NCI-H82 treated with DMSO at 0.1 percent for 48 hours (cell line): ENCODE results near the gene DPYSL3.

ENCODE experiments used
- DNase-seq: peaks from one replicate; lab custom pipeline; 2025; ENCODE audit not compliant: unreplicated experiment; lab: John Stamatoyannopoulos, UW

The DPYSL3 gene

DNA sequence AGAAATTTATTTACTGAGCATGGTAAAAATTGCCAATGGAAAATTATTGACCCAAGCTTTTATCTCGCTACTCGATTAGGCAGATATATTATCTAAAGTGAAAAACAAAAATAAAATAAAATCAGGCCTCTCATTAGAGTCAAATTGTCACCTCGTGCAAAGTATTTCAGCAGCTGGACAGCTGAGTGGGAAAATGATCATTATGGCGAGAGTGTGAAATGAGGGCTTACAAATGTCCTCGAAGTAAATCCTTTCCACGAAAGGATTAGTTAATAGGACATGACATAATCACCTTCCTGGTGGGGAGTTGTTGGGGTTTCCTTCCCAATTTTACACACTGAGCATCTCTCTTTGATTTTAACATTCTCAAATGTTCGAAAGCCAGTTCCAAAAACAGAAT lies 5.4 kb upstream of the DPYSL3 start:
- DNase-seq, result peak; percentile 95

DNA sequence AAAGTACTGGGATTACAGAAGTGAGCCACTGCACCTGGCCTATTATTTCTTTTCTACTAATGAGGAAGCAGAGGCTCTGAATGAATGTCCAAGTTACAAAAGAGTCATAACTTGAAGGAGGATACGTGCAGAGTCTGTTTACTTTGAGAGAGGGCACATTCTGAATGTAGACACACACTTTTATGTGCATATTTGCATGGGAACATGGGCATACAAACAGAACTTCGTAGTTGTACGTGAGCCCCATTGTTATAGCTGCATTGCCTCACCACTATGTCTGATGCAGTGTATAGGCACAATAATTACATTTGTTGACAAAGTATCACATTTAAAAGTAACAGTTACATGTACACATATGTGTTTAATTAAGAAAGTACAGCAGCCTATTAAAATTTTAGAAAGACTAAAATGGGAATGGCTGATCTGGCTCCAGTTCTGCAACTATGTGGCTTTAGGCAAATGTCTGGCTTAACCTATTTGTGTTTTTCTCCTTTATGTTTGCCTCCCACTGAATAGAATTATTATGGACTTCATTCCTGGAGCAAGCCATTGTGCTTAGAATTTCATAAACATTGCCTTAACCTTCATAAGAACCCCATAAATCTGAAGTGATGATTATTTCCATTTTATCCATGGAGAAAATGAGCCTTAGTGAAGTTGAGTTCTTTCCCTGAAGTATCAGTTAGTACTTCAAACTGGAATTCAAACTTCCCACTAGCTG lies 3.0 kb upstream of the DPYSL3 start:
- no peak for DNase-seq

DNA sequence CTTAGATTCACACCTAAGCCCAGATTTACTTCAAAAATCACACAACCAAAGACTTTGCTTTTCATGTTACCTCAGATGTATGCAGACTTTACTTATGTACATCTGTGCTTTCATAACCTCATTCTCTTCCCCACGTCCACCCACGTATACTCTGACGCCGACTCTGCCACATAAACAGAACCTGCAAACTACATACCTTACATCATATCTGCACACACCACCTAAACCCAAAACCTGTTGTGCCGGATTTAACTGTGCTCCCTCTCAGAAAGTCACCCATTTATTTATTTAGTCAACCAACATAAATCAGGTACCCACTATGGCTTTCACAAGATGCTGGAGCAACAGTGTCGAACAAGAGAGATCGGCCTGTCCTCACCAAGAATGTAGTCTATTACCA lies 1.0 kb upstream of the DPYSL3 start:
- DNase-seq, result no peak

DNA sequence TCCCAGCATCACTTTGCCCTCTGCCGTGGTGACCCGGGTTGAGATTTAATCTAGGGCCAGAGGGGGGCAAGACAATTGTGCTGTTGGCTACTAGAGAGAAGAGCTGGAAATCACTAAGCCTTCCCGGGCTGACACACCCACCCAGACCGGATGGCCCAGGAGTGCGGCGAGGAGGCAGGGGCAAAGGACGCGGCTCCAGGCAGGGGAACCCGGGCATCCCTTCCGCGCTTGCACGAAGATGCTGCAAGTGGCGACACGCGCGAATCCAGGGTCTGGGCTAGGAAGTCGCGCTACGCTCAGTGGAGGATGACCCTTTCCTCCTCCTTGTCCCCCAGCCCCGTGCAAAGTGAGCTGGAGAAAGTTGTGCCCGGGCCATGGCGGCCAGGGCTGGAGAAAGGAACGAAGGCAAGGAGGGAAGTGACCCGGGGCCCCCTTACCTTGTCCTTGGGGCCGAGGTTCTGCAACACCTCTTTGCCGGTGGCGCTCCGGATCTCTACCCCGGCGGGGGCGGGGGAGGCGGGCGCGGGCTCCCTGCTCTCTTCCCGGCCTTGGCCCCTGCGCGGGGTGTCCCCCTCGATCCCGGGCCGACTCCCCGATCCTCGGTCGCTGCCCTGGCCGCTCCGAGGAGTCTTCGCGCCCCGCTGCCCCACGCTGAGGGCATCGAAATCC lies 693 bp downstream of the DPYSL3 start:
- DNase-seq, result no peak

DNA sequence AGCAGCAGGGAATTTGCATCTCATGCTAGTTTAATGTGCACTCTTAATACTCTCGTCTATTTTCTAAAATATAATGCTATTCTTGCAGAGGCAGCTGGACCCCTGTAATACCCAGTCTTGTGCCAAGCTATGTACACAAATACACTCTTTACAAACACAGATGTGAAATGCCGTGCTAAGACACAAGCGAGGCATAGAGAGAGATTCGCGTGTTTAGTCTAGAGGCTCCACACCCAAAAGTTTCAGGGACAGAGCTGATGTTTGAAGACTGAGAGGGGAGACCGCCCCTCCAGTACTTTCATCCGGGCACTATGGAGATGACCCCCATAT lies 1.2 kb downstream of the DPYSL3 start:
- DNase-seq, result no peak

DNA sequence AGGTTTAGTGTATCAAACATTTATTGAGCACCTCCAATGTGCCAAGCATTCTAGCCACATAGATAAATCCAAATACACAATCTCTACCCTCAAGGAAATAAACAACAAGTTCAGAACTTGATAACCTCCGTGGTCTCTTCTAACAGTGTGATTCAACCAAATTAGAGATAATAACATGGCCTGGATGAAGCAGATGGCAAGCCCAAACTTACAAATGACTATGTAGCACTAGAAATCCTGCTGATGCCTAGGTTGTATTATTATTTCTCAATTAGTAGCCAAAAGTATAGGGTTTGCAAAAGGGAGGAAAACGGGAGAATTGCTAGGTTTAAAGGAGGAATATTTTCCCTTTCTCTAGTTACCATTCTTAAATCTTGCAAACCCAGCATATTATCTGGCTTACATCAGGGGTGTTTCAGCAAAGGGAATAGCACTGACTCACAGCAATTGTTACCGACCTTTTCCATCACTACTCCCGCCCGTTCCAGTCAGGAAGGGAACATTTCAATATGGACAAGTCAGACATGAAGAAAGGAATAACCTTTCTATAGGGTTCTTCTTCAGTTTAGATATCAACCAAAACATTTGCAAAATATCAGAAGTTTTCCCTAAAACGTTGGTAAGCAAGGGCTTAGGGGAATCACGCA lies 2.3 kb downstream of the DPYSL3 start:
- no peak for DNase-seq

DNA sequence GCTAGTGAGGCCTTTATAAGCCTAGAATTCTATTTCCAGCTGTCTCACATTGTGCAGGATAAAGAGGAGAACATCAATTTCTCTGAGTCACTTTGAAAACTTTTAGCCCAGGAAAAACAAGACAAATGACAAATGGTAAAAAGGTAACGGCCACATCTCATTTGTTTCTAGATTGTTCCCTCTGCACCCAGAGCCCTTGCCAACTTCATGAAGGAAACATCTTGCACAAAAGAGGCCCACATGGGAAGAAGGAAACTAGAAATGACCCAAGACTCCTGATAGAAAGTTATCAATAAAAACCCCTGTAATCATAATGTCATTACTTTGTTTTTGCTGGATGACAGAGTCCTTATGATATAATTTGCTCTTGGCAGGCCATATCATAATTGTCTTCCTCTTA lies 5.3 kb downstream of the DPYSL3 start:
- DNase-seq, result no peak

DNA sequence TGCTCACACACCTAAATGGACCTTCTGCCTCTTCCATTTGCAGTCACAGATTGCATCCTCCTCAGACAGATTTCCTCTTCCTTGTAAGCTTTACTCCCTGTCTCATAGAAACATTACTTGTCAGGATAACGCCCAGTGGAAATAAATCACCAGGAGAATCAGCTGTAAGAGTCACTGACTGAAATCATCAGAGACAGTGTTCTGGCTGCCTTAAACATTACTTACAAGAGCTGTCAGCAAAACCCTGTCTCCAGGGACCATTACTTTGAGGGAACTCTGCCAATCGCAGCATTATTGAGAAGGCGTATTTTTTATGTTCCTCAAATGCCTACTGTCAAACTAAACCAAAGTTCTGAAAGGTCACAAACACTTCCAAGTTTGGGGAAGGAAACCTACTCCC lies 5.9 kb downstream of the DPYSL3 start:
- no peak for DNase-seq

DNA sequence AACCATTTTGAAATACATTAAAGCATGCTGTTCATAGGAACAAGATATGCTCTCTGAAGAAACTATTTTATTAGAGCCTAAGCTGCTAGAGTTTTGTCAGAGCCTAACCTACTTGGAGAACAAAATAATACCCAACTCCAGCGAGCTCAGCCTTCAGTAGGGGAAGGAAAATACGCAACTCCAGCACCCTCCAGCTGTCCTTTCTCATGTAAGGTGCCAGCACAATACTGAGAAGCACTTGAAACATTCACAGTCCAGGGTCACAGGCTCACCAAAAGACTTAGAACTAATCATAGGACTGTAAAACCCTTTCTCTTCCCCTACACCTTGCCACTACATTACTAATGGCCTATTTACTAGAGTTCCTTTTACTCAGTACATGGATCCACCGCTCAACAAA lies 18.9 kb downstream of the DPYSL3 start:
- DNase-seq, result no peak

DNA sequence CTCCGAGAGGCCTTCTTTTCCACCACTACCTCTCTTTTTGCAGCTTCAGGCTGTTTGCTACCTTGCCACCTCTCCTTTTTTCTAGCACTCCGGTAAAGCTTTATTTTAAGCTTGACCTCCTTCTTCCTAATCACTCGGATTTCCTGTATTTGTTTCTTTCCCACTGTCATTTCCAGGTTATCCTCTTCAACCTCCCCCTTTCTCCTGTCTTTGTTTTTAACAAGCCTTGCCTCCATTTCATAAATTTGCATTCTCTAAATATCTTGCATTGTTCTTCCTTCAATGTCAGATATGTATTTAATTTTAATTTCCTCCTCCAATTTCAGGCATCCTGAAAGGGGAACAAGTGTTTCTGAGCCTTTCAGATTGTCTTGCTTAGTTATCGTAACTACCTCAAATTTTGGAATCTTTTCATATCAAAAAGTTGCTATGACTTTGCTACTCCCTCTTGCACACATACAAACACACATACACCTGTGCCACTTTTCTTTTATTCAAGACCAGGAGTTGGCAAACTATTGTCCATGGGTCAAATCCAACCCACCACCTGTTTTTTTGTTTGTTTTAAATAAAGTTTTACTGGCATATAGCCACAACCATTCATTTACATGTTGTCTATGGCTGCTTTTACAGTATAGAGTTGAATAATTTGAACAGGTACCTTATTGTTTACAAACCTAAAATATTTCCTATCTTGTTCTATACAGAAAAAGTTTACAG lies 22.7 kb downstream of the DPYSL3 start:
- no peak for DNase-seq

DNA sequence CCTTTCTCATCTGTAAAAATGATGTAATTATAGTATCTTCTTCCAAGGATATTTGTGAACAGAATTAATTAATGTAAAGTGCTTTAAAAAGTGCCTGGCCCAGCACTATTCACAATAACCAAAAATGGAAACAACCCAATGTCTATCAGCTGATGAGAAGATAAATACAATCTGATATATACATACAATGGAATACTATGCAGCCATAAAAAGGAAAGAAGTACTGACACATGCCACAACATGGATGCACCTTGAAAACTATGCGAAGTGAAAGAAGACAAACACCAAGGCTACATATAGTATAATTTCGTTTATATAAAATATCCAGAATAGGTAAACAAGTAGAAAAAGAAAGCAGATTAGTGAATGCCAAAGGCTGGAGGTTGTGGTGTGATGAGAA lies 24.1 kb downstream of the DPYSL3 start:
- DNase-seq, result no peak

DNA sequence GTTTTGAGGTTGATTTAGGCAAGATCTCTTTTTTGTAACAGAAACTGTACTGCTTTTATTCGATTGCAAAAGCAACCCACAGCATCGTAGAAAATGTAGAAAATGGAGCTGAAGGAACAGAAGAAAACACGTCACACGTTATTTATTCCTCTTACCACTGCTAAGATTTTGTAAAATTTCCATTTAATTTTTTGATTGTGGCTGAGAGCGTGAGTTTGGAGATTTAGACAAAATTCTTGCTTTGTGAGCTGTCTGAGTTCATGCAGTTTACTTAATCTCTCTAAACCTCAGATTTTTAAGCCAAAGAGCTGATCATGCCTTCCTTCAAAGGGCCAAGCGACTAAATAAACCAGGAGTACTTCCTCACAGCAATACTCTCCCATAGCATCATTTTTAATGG lies 24.8 kb downstream of the DPYSL3 start:
- peak; percentile 39 for DNase-seq

DNA sequence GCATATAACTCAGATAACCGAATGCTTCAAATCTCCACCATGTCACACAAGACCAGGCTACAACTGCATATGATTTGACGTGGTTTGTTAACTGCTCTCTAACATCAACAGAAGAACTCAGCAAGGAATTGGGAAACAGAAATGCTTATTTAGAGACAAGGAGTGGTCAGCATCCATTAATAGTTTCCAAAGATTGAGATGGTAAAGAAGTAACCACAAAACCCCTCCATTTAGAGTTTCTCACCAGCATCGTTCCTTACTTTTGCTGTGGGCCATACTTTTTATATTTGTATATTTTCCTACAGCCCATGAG lies 25.2 kb downstream of the DPYSL3 start:
- no peak for DNase-seq

DNA sequence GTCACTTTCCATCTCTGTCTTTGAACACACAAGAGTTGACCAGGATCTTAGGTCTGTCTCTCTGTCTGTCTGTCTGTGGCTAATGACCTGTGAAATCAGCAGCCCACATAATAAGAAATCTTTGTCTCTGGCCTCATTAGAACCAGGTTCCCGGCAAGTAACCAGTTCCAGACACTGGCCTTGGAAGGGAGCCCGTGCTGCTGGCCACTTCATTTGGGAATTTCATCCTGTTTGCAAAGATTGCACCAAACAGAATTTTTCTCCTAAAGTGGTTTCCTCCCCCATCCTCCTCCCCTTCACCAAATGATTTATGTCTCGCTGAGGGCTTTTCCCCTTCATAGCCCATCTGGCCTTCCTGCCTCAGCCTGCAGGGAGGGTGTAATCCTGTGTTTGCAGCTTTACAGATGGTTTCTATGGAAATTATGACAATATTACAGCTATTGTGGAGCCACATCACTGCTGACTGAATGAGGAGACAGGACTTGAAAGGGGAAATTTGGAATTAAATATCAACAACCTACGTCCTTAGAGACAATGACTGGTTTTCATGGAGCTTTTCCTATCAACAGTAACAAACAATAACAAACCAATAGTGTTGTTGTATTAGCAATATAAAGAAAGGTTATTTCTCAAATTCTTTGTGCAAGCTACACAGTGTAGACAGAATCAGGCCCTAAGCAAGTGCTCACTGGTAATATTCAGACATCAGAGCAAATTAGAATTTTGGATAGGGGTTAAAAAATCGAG lies 25.7 kb downstream of the DPYSL3 start:
- peak; percentile 84 for DNase-seq

DNA sequence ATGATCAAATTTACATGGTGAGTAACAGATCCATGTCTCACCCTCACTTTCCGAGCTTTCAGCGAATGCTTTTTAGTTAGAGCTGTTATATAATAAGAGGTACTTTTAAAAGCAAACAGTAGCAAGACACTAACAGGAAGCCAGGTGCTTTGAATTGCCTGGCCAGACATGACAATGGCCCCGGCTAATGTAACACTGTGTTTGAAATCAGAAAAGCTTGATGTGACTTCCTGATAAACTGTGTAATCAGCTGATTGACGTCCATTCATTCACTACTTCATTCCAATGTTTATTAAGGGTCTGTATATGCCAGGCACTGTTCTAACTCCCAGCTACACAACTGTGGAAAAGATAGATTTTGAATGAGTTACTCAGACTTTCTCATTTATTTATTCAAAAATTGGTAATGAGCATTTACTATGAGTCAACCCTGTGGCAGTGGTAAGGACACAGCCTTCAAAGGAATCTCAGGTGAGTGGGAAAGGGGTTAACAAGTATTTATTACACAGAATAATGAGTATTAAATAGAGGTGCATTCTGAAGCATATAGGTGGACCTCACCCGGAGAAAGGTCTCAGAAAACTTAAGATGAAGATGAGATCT lies 26.6 kb downstream of the DPYSL3 start:
- DNase-seq, result no peak

DNA sequence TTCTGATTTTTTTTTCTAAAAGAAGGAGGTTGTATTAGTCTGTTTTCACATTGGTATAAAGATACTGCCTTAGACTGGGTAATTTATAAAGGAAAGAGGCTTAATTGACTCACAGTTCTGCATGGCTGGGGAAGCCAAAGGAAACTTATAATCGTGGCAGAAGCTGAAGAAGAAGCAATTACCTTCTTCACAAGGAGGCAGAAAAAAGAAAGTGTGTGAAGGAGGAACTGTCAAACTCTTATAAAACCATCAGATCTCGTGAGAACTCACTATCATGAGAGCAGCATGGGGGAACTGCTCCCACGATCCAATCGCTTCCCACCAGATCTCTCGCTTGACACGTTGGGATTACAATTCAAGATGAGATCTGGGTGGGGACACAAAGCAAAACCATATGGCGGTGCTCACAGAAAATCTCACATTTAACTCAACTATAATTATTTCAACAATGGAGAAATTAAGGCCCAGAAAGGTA lies 27.1 kb downstream of the DPYSL3 start:
- no peak for DNase-seq

DNA sequence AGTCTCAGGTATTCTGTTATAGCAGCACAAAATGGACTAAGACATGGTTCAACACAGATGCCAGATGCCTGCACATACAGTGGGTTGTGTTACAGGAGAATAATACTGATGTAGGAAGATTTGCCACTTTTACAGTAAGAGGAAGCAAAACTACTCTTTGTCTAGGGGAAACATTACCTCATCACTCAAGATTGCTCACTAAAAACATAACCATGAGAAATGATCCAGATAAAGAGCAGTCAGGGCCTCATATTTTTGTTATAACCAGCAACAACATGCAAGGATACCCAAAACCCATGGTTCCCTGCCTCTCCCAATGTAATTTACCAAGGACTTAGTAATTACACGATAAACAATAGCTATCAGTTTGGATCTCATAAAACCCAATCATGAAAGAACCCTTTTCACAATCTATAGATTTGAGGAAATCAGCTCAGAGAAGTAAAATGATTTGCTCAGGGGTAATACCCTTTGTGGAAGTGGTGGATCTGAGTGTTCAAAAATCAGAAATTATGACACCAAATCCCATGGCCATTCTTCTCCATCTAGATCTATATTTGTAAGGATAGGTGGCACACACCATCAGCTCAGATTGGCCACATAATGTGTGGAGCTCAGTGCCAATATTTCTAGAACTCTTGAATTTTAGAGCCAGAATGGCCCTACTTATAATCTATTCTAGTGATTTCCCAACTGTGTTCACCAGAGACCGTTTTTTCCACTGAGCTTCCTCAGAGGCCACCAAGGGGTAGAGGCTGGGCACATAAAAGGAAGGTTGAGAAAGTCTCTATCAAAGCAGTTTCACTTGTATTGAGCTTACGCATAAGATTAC lies 27.8 kb downstream of the DPYSL3 start:
- no peak for DNase-seq

DNA sequence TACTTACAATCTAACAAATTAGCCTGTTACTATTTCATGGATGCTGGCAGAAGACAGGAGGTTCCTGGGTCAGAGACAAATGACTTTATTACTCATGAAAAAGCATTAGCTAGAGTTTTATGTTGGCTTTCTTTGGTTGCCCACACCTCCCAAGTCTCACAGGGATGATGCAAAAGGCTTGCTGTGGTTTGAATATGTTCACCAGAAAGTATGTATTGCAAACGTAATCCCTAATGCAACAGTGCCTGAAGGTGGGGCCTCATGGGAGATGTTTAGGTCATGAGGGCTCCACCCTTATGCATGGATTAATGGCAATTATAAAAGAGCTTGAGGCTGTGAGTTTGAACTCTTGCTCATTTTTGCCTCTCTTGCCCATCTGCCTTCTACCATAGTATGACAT lies 28.5 kb downstream of the DPYSL3 start:
- DNase-seq, result no peak

DNA sequence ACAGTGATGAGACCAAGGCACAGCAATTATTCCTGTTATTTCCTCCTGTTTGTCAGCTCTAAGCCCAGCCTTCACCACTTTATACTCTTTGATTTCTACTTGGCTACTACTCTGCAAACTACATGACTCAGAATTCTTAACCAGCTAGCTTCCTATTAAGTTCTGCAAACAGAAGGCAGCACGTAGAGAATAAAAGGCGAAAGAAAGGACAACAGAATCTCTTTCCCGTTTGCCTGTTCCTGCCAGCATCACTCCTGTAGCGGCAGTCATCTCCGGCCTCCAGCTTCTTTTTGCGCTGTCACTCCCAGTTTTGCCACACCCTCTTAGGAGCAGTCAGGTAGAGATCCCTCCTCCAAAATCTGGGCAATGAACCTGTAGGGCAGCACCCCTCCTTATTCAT lies 29.9 kb downstream of the DPYSL3 start:
- DNase-seq, result no peak

DNA sequence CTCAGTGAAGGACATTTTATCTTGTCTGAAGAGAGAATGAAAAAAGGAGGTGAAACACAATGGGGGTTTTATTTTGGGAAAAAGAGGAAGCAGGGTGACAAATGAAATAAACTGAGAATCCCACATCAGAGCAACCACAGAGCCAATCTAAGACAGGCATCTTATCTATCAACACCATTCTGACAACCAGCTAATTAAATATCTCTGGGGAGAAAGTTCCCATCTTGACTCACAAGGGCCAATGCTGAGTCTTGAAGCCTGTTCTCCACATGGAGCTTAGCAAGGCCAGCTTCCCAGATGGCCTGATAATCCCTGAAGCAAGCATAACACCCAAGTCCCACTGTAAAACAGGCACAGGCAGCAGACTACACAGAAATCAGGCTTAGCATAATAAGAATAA lies 30.4 kb downstream of the DPYSL3 start:
- peak; percentile 93 for DNase-seq
